DOHH2 (cell line): ENCODE measurements around the gene RRP12.

Experiments
- CTCF ChIP-seq: fragments of 200-600 bp; sonication (generic); IDR thresholded peaks from one replicate; pipeline ENCODE4 v1.5.1; 2014; ENCODE audit warnings: antibody characterized with exemption, mild to moderate bottlenecking, low read depth, low read length; ENCODE audit not compliant: poor library complexity, severe bottlenecking
- EZH2phosphoT487 ChIP-seq: fragments of 200-600 bp; sonication (generic); IDR thresholded peaks from 2 replicates; pipeline ENCODE4 v1.6.1; 2017; ENCODE audit warnings: borderline replicate concordance, mild to moderate bottlenecking, antibody characterized with exemption, low read length, moderate library complexity, mixed read lengths

GRCh38 chr10:97384641-97385040 lies 16.5 kb downstream of the RRP12 start:
- no peak for TF ChIP-seq CTCF
- TF ChIP-seq EZH2phosphoT487: no peak
